ENCODE data around the gene MTMR12. TPM values are rescaled to one million over a fixed set of nuclear protein-coding genes. Genes with fewer than 3 reads are reported as not detected.
A peak's percentile ranks its signal among the peaks of the same experiment; 100 is the strongest.

MTMR12 gene
- total RNA-seq, 1 donor from 2014 or later: 25.3 TPM

- no peak for DNase-seq (ENCODE audit: low read depth in 2 of 2)
Measured at GRCh38 chr5:32275396-32275741, 37.4 kb downstream of the MTMR12 start.

- peak; percentile 89 to 95 for DNase-seq (ENCODE audit: low read depth in 2 of 2)
Measured at GRCh38 chr5:32274548-32275395, 38.0 kb downstream of the MTMR12 start.

- no peak for DNase-seq (ENCODE audit: low read depth in 2 of 2)
Measured at GRCh38 chr5:32273821-32274220, 38.9 kb downstream of the MTMR12 start.

GRCh38 chr5:32272746-32273145 is 40.0 kb downstream of the MTMR12 start:
- no peak for DNase-seq (ENCODE audit: low read depth in 2 of 2)

GRCh38 chr5:32270946-32271345 is 41.8 kb downstream of the MTMR12 start:
- DNase-seq (ENCODE audit: low read depth in 2 of 2): no peak

- DNase-seq (ENCODE audit: low read depth in 2 of 2): no peak
Measured at GRCh38 chr5:32270178-32270577, 42.6 kb downstream of the MTMR12 start.

GRCh38 chr5:32265902-32266301 is 46.8 kb downstream of the MTMR12 start:
- no peak for DNase-seq (ENCODE audit: low read depth in 2 of 2)

GRCh38 chr5:32264957-32265572 is 47.7 kb downstream of the MTMR12 start:
- no peak for DNase-seq (ENCODE audit: low read depth in 2 of 2)

- DNase-seq (ENCODE audit: low read depth in 2 of 2): no peak
Measured at GRCh38 chr5:32263684-32264083, 49.1 kb downstream of the MTMR12 start.

GRCh38 chr5:32261198-32261597 is 51.5 kb downstream of the MTMR12 start:
- no peak for DNase-seq (ENCODE audit: low read depth in 2 of 2)

GRCh38 chr5:32259033-32259432 is 53.7 kb downstream of the MTMR12 start:
- no peak for DNase-seq (ENCODE audit: low read depth in 2 of 2)

- no peak for DNase-seq (ENCODE audit: low read depth in 2 of 2)
Measured at GRCh38 chr5:32258424-32258823, 54.3 kb downstream of the MTMR12 start.

- no peak for DNase-seq (ENCODE audit: low read depth in 2 of 2)
Measured at GRCh38 chr5:32255540-32255900, 57.2 kb downstream of the MTMR12 start.

GRCh38 chr5:32254881-32255539 is 57.7 kb downstream of the MTMR12 start:
- no peak for DNase-seq (ENCODE audit: low read depth in 2 of 2)

- DNase-seq (ENCODE audit: low read depth in 2 of 2): no peak
Measured at GRCh38 chr5:32251871-32252458, 60.8 kb downstream of the MTMR12 start.

- no peak for DNase-seq (ENCODE audit: low read depth in 2 of 2)
Measured at GRCh38 chr5:32249668-32250067, 63.1 kb downstream of the MTMR12 start.

GRCh38 chr5:32245742-32246141 is 67.0 kb downstream of the MTMR12 start:
- DNase-seq (ENCODE audit: low read depth in 2 of 2): no peak

- no peak for DNase-seq (ENCODE audit: low read depth in 2 of 2)
Measured at GRCh38 chr5:32244017-32244416, 68.7 kb downstream of the MTMR12 start.

GRCh38 chr5:32241034-32241783 is 71.5 kb downstream of the MTMR12 start:
- no peak for DNase-seq (ENCODE audit: low read depth in 2 of 2)

GRCh38 chr5:32239385-32239784 is 73.4 kb downstream of the MTMR12 start:
- DNase-seq (ENCODE audit: low read depth in 2 of 2): no peak

- DNase-seq (ENCODE audit: low read depth in 2 of 2): peak; percentile 68 to 76
Measured at GRCh38 chr5:32233696-32234447, 78.9 kb downstream of the MTMR12 start.

Data from dermis microvascular lymphatic vessel endothelial cell (primary cell).